Left lung (tissue), 10 donors: ENCODE results near the gene REG3G. TPM values are rescaled to one million over a fixed set of nuclear protein-coding genes. Genes with fewer than 3 reads are reported as not detected.

Experiments
- ATAC-seq: fragments of 200-7000 bp; cut with Tn5 transposase; one replicate; pipeline ENCODE4 v1.9.1; 2020; ENCODE audit warnings: moderate library complexity
- DNase-seq, 4 donors: peaks; one replicate each; pipeline ENCODE4 v3.0.0-alpha.2; 2013 to 2020
- H3K27ac ChIP-seq, 2 donors: fragments of 200-600 bp; sonication (generic) in 1 of 2; one replicate each; pipeline versions ENCODE4 v1.5.0 to v1.8.0; 2020 to 2021
- H3K27me3 ChIP-seq, 2 donors: fragments of 200-600 bp; sonication (generic) in 1 of 2; one replicate each; pipeline versions ENCODE4 v1.5.0 to v1.8.0; 2020 to 2021
- H3K36me3 ChIP-seq, 2 donors: fragments of 200-600 bp; sonication (generic) in 1 of 2; one replicate each; pipeline versions ENCODE4 v1.5.0 to v1.8.0; 2020 to 2021
- H3K4me1 ChIP-seq, 2 donors: fragments of 200-600 bp; one replicate each; pipeline ENCODE4 v1.8.0; 2021
- H3K4me3 ChIP-seq, 2 donors: fragments of 200-600 bp; sonication (generic) in 1 of 2; one replicate each; pipeline versions ENCODE4 v1.5.0 to v1.8.0; 2020 to 2021; ENCODE audit warnings: mild to moderate bottlenecking in 1 of 2
- H3K9me3 ChIP-seq, 2 donors: fragments of 200-600 bp; sonication (generic) in 1 of 2; one replicate each; pipeline versions ENCODE4 v1.5.0 to v1.8.0; 2020 to 2021
- CTCF ChIP-seq, 2 donors: fragments of 200-600 bp; sonication (generic) in 1 of 2; IDR thresholded peaks; one replicate each; pipeline versions ENCODE4 v1.5.0 to v1.8.0; 2021; ENCODE audit warnings: antibody characterized with exemption in 2 of 2
- intact Hi-C, 2 donors: fragments of 100-400 bp; cut with DNase I; formaldehyde crosslinking; loops; one replicate each; pipeline versions ENCODE4 v1.11.2 to v1.14.2; 2022
- polyA plus RNA-seq, 6 donors: library from polyadenylated mRNA; unstranded; fragments of 120-200 nt; gene quantifications; one replicate each; pipeline ENCODE4 v1.2.1, GENCODE V29; 2013; ENCODE audit not compliant: insufficient read length in 6 of 6
- total RNA-seq, 2 donors: library from RNA; stranded (reverse); fragmentation: NEBNext Ultra II Directional; extraction: Animal tissue kit (Norgen Biotek cat#: 25700); gene quantifications; one replicate each; pipeline ENCODE4 v1.2.1, GENCODE V29; 2021
- donor health status: DM: no; HTN: yes; CAD: no.
- donor health status: DM: no; HTN: no; CAD: no.

The REG3G gene
- total and polyA plus RNA-seq, 8 donors, result not detected

- DNase-seq (peak in 1 of 4 donors; percentile 26), ATAC-seq (peak; percentile 55)
- TF ChIP-seq CTCF (IDR thresholded peaks at IDR 0.05), result no peak
- intact Hi-C loops, result no loop called here
- H3K4me1 ChIP-seq, result no peaks in the 10 kb centered on the region
- peak overlapping the region in 1 of 2 donors; percentile 9 for H3K4me3 ChIP-seq
- peaks cover 25 to 51% of the 10 kb centered on the region in 2 donors for H3K27me3 ChIP-seq
- no peaks in the 10 kb centered on the region for H3K9me3 ChIP-seq
- H3K27ac ChIP-seq, result no peak overlapping the region
- no peaks in the 10 kb centered on the region for H3K36me3 ChIP-seq
Measured at GRCh38 chr2:78992451-78992806, 33.1 kb upstream of the REG3G start.

- intact Hi-C loops, result no loop called here
Measured at GRCh38 chr2:78992807-78993517, 32.5 kb upstream of the REG3G start.

GRCh38 chr2:78993518-78994148 lies 31.9 kb upstream of the REG3G start:
- intact Hi-C loops, result no loop called here
- Histone ChIP-seq H3K4me1 (no peaks in the 10 kb centered on the region), H3K27ac (no peak overlapping the region), H3K27me3 (peaks cover 25 to 51% of the 10 kb centered on the region in 2 donors), H3K4me3 (no peak overlapping the region), H3K9me3 (no peaks in the 10 kb centered on the region), H3K36me3 (no peaks in the 10 kb centered on the region)
- DNase-seq (peak in 1 of 4 donors; percentile 69), ATAC-seq (no peak)
- TF ChIP-seq CTCF (IDR thresholded peaks at IDR 0.05), result no peak

More at GRCh38 chr2:78992807-78993517, 32.5 kb upstream of the REG3G start:
- no peak for TF ChIP-seq CTCF (IDR thresholded peaks at IDR 0.05)
- peak; percentile 76 for ATAC-seq
- Histone ChIP-seq H3K36me3 (no peaks in the 10 kb centered on the region), H3K27me3 (peaks cover 25 to 51% of the 10 kb centered on the region in 2 donors), H3K4me1 (no peaks in the 10 kb centered on the region), H3K9me3 (no peaks in the 10 kb centered on the region), H3K27ac (no peak overlapping the region), H3K4me3 (peak overlapping the region in 1 of 2 donors; percentile 9)
- DNase-seq, result peak in 3 of 4 donors; percentile 13 to 64 (median 33)

- no peak for ATAC-seq
- H3K9me3 ChIP-seq, result no peaks in the 10 kb centered on the region
- no peaks in the 10 kb centered on the region for H3K4me1 ChIP-seq
- no peak overlapping the region for H3K4me3 ChIP-seq
- intact Hi-C loops, result no loop called here
- no peak overlapping the region for H3K27ac ChIP-seq
- H3K27me3 ChIP-seq, result peaks cover 25 to 51% of the 10 kb centered on the region in 2 donors
- DNase-seq, result no peak
- H3K36me3 ChIP-seq, result no peaks in the 10 kb centered on the region
- TF ChIP-seq CTCF (IDR thresholded peaks at IDR 0.05), result no peak
Measured at GRCh38 chr2:78994789-78995188, 30.7 kb upstream of the REG3G start.

GRCh38 chr2:78999406-78999805 lies 26.1 kb upstream of the REG3G start:
- intact Hi-C loops, result no loop called here
- Histone ChIP-seq H3K27me3 (peaks cover 4 to 12% of the 10 kb centered on the region in 2 donors), H3K27ac (no peak overlapping the region), H3K36me3 (no peaks in the 10 kb centered on the region), H3K4me1 (no peaks in the 10 kb centered on the region), H3K4me3 (no peak overlapping the region), H3K9me3 (no peaks in the 10 kb centered on the region)
- ATAC-seq, result peak; percentile 66
- TF ChIP-seq CTCF (IDR thresholded peaks at IDR 0.05), result peak; percentile 10 to 16
- peak in 1 of 4 donors; percentile 26 for DNase-seq
